ENCODE data around the gene TDRD7.
A peak's percentile ranks its signal among the peaks of the same experiment; 100 is the strongest.

The TDRD7 gene

GRCh38 chr9:97411789-97412625 lies at the start of gene TDRD7:
Gene TDRD7, plus strand, starts transcription at chr9:97412096. Its CDS starts 16,370 bp downstream, at chr9:97428466.
- no peak for TF ChIP-seq EZH2 (IDR thresholded peaks at IDR 0.05; ENCODE audit: borderline replicate concordance, low read length)
- TF ChIP-seq, protein P1, sequence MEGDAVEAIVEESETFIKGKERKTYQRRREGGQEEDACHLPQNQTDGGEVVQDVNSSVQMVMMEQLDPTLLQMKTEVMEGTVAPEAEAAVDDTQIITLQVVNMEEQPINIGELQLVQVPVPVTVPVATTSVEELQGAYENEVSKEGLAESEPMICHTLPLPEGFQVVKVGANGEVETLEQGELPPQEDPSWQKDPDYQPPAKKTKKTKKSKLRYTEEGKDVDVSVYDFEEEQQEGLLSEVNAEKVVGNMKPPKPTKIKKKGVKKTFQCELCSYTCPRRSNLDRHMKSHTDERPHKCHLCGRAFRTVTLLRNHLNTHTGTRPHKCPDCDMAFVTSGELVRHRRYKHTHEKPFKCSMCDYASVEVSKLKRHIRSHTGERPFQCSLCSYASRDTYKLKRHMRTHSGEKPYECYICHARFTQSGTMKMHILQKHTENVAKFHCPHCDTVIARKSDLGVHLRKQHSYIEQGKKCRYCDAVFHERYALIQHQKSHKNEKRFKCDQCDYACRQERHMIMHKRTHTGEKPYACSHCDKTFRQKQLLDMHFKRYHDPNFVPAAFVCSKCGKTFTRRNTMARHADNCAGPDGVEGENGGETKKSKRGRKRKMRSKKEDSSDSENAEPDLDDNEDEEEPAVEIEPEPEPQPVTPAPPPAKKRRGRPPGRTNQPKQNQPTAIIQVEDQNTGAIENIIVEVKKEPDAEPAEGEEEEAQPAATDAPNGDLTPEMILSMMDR (IDR thresholded peaks at IDR 0.05; ENCODE audit: low read length), result peak; percentile 90
- Histone ChIP-seq H3K27me3 (ENCODE audit: insufficient read depth, low read length) (no peaks in the 10 kb centered on the region), H3K9ac (ENCODE audit: low read length) (peak within 1 kb of the TSS; percentile 64), H3F3A (ENCODE audit: insufficient read depth, low read length) (no peaks in the 10 kb centered on the region), H3K79me2 (ENCODE audit: insufficient read depth, low read length) (no peaks in the 10 kb centered on the region), H3K4me3 (ENCODE audit: low read depth, low read length, poor library complexity, severe bottlenecking) (peak within 1 kb of the TSS; percentile 73), H3K4me2 (ENCODE audit: low read length) (peak within 1 kb of the TSS; percentile 65), H3K9me2 (ENCODE audit: low read depth, low read length) (no peaks in the 10 kb centered on the region), H4K20me1 (ENCODE audit: insufficient read depth, low read length) (no peaks in the 10 kb centered on the region), H3K36me3 (ENCODE audit: insufficient read depth, low read length) (no peaks in the 10 kb centered on the region), H3K4me1 (ENCODE audit: insufficient read depth, low read length, severe bottlenecking) (peaks cover 14% of the 10 kb centered on the region), H3K27ac (ENCODE audit: low read depth, low read length, poor library complexity, severe bottlenecking) (no peak within 1 kb of the TSS), H2AFZ (ENCODE audit: low read length) (0 out of 2 replicates have a peak within 1 kb of the TSS, but pooled peaks have one; percentile 23), H3K9me3 (ENCODE audit: low read length) (no peaks in the 10 kb centered on the region)

DNA sequence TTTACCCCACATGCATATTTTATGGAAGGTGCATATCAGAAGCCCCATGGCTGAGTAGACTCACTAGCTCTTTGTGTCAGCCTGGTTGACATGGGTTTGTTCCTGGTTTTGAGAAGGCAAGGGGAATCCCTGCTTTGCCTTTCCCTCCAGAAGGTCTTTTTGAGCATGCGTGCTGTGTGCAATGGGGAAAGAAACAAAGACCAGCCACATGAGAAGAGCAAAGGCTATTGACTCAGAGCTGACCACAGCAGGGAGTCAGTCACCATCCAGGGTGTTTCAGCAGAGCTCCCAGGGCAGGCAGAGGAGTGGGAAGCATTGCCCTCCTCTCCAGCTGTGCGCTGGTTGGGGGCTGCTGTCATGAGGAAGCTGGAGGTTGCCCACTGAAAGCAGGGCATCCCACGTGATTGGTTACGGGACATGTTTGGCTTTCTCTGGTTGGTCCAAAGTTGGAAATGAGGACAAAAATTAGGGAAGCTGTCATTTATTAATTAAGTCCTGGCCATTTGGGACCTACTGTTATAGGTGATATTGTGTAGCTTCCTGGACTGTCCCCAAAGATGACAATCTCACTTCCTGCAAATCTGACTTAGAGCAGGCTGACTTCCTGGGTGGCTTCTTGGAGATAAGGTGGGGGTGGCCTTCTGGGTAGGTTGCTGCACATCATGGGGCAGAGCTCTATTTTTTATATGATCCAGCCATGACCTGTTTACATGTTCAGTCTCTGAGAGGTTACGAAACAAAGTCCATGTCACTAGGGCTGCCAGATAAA lies 48.9 kb upstream of the TDRD7 start:
- no peak overlapping the region for H3K4me3 ChIP-seq (ENCODE audit: low read depth, low read length, poor library complexity, severe bottlenecking)
- no peak overlapping the region for H3K27ac ChIP-seq (ENCODE audit: low read depth, low read length, poor library complexity, severe bottlenecking)
- H4K20me1 ChIP-seq (ENCODE audit: insufficient read depth, low read length), result no peaks in the 10 kb centered on the region
- H3K27me3 ChIP-seq (ENCODE audit: insufficient read depth, low read length), result peaks cover 3% of the 10 kb centered on the region; the same call in 1 of the 2 replicates
- no peaks in the 10 kb centered on the region for H3F3A ChIP-seq (ENCODE audit: insufficient read depth, low read length)
- no peaks in the 10 kb centered on the region for H3K9me3 ChIP-seq (ENCODE audit: low read length)
- no peak overlapping the region for H2AFZ ChIP-seq (ENCODE audit: low read length)
- no peaks in the 10 kb centered on the region for H3K9me2 ChIP-seq (ENCODE audit: low read depth, low read length)
- no peak overlapping the region for H3K9ac ChIP-seq (ENCODE audit: low read length)
- TF ChIP-seq EZH2 (IDR thresholded peaks at IDR 0.05; ENCODE audit: borderline replicate concordance, low read length), result no peak
- TF ChIP-seq, protein P1 (IDR thresholded peaks at IDR 0.05; ENCODE audit: low read length), result no peak
- H3K79me2 ChIP-seq (ENCODE audit: insufficient read depth, low read length), result no peaks in the 10 kb centered on the region
- H3K4me1 ChIP-seq (ENCODE audit: insufficient read depth, low read length, severe bottlenecking), result no peaks in the 10 kb centered on the region
- no peak overlapping the region for H3K4me2 ChIP-seq (ENCODE audit: low read length)
- no peaks in the 10 kb centered on the region for H3K36me3 ChIP-seq (ENCODE audit: insufficient read depth, low read length)

DNA sequence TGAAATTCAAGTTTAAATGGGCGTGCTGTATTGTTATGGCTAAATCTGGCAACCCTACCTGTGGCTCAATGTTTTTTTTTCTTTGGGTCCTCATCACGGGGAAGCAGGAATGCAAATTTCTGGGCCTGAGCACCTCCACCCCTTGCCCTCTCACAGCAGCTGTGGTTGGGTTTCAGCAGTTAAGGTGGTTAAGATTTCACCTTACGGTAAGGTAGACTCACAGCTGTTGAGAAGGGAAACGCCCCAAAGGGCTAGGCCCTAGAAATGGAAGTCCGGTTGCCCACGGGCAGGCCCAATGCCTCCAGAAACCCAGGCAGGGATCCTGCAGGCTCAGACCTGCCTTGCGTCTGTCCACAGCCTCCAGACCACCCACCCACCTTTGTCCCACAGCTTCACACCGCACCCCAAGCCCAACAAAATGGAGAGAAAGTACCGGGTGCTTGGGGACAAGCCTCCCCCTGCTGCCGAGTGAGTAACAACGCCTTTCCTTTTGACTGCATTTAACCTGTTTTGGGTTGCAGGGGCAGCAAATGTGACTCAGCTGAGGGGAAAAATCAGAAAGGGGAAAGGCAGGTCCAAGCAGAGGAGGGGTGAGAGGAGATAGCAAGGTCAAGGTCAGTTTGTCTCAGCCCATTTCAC lies 48.1 kb upstream of the TDRD7 start:
- Histone ChIP-seq H3F3A (ENCODE audit: insufficient read depth, low read length) (no peaks in the 10 kb centered on the region), H3K9me2 (ENCODE audit: low read depth, low read length) (no peaks in the 10 kb centered on the region), H4K20me1 (ENCODE audit: insufficient read depth, low read length) (no peaks in the 10 kb centered on the region), H3K36me3 (ENCODE audit: insufficient read depth, low read length) (no peaks in the 10 kb centered on the region), H3K27me3 (ENCODE audit: insufficient read depth, low read length) (peaks cover 3% of the 10 kb centered on the region; the same call in 1 of the 2 replicates), H3K4me1 (ENCODE audit: insufficient read depth, low read length, severe bottlenecking) (no peaks in the 10 kb centered on the region), H3K27ac (ENCODE audit: low read depth, low read length, poor library complexity, severe bottlenecking) (no peak overlapping the region), H2AFZ (ENCODE audit: low read length) (no peak overlapping the region), H3K4me2 (ENCODE audit: low read length) (no peak overlapping the region), H3K79me2 (ENCODE audit: insufficient read depth, low read length) (no peaks in the 10 kb centered on the region), H3K4me3 (ENCODE audit: low read depth, low read length, poor library complexity, severe bottlenecking) (no peak overlapping the region), H3K9ac (ENCODE audit: low read length) (no peak overlapping the region), H3K9me3 (ENCODE audit: low read length) (0 out of 2 replicates have a peak, but pooled peaks cover 1% of the 10 kb centered on the region)
- no peak for TF ChIP-seq EZH2 (IDR thresholded peaks at IDR 0.05; ENCODE audit: borderline replicate concordance, low read length)
- TF ChIP-seq, protein P1 (IDR thresholded peaks at IDR 0.05; ENCODE audit: low read length), result no peak

Data from OCI-LY1 (cell line).